GM13977 (cell line): ENCODE measurements around the gene CCNB2.
"Not testable (repeated sequence)": the region's sequence is repeated elsewhere in the genome, so short reads cannot be mapped to it uniquely, and the experiment has no call there.

ENCODE experiments used
- DNase-seq: peaks from one replicate; pipeline ENCODE4 v3.0.0; 2012; ENCODE audit warnings: low spot score
- in situ Hi-C: fragments of 300-500 bp; cut with MboI; formaldehyde crosslinking; loops from one replicate; pipeline ENCODE4 v1.12.0; 2022; ENCODE audit warnings: low sequenced_read_pairs, low pct_unique_long_range_greater_than_20kb, mixed read lengths, inconsistent platforms; ENCODE audit not compliant: unreplicated experiment
- TF ChIP-seq, protein P1 (sequence below): IDR thresholded peaks from 2 replicates; pipeline ENCODE4 v1.5.1; 2012; ENCODE audit warnings: mild to moderate bottlenecking, control low read depth; ENCODE audit not compliant: insufficient read depth; ENCODE audit errors: extremely low read depth, missing control alignments

Gene CCNB2

DNA sequence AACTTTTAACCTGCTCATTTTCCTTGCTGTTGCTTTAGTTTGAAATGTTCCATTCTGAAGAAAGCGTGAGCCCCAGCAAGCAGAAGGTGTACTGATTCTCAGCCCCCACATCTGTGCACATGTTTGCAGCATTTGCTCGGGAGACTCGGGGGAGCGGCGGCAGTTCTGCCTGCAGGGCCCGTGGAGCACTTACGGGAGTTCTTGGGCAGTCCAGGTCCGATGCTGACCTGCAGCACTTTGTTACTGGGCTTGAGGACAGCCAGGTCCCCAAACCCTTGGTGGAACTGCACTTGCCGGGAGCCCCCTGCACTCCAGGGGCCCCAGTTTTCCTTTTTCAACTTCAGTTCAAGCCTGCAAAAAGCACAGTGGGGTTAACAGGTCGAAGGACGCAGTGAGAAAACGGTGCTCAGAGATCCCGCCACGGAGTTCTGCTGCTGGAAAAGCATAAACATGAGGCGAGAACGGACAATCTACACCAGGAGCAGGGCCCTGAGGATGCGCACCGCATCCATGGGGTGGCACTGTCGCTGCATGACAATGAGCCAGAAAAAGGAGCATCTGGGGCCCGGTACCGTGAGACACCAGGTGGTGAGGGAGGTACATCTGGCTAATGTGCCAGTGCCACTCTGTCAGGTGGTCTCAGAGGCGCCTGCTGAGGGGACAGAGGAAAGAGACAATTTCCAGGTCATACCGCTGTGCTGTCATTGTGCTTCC is 56.1 kb downstream of the CCNB2 start:
- TF ChIP-seq, protein P1, sequence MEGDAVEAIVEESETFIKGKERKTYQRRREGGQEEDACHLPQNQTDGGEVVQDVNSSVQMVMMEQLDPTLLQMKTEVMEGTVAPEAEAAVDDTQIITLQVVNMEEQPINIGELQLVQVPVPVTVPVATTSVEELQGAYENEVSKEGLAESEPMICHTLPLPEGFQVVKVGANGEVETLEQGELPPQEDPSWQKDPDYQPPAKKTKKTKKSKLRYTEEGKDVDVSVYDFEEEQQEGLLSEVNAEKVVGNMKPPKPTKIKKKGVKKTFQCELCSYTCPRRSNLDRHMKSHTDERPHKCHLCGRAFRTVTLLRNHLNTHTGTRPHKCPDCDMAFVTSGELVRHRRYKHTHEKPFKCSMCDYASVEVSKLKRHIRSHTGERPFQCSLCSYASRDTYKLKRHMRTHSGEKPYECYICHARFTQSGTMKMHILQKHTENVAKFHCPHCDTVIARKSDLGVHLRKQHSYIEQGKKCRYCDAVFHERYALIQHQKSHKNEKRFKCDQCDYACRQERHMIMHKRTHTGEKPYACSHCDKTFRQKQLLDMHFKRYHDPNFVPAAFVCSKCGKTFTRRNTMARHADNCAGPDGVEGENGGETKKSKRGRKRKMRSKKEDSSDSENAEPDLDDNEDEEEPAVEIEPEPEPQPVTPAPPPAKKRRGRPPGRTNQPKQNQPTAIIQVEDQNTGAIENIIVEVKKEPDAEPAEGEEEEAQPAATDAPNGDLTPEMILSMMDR = peak; percentile 30
- in situ Hi-C loops = no loop called here
- DNase-seq = no peak

DNA sequence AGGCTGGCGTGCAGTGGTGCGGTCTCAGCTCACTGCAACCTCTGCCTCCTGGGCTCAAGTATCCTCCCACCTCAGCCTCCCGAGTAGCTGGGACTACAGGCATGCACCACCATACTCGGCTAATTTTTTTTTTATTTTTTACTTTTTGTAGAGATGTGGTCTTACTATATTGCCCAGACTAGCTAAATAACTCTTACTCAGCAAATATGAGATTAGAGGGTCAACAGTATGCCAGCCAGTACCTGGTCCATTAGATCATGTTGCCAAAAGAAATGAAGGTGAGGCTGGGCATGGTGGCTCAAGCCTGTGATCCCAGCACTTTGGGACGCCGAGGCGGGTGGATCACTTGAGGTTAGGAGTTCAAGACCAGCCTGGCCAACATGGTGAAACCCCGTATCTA is 57.1 kb downstream of the CCNB2 start:
- in situ Hi-C loops, DNase-seq: not testable (repeated sequence)

DNA sequence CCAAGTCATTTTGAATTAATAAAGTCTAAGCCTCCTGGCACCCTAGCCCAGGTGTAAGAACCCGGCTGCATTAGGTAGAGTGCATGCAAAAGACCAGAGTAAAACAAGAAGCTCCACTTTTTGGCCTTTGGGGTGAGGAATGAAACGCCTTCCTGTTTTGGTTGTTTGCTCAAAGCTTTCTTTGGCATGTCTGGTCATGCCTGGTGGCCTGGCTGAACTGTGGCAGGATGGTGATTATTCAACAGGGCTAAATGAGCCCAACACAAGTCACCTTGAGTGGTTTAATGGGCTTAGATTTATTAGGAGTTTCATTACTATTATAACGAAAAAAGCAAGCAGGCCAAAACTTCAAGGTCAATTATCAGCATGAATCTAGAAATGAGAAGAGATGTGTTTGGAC is 60.8 kb downstream of the CCNB2 start:
- peak; percentile 28 for DNase-seq
- TF ChIP-seq, protein P1 = no peak
- in situ Hi-C loops = no loop called here

DNA sequence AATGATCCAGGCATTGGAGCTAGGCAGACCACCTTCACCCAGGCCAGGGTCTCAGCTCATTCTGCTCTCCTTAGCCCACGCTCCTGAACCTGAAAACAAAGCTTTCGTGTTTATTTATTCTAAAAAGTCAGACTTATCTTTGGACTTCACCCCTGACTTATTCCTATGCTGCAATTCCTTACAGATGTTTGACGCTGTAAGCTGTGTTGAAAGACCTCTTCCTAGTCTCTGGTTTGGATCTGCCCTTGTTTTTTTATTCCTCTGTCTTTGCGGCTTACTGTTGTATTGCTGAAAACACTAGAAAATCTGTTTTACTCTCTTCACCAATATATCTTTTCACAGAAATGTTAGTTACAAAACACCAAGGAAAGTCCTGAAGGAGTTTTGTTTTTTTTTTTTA is 61.2 kb downstream of the CCNB2 start:
- no peak for DNase-seq
- in situ Hi-C loops = no loop called here
- TF ChIP-seq, protein P1 = no peak

DNA sequence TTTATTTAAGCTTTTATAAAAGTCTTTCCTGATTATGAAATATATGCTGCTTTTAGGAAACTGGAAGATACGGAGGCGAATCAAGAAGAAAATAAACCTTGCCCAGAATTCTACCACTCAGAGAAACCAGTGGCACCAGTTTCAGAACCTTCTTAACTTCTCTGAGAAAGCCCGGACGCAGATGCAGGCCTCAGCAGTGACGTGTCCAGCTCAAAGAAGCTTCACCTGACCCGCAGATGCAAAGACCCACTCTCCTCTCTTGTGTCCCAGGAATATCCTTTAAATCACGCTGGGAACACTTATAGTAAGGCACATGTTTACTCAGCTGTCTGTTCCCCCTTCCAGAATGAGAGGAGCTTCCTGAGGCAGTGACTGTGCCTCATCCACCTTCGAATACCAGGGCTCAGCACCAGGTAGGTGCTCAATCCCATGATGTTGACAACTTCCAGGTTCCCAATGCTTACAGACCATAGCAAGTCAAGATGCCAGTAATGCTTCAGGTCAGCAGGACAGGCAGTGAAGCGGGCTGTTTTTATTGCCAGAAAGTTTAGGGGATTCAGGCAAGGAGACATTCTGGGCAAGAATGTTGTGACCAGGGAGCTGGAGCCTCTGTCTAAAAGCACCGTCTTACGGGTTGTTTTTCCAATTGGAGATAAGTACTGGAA is 61.8 kb downstream of the CCNB2 start:
- DNase-seq = no peak
- in situ Hi-C loops = no loop called here

DNA sequence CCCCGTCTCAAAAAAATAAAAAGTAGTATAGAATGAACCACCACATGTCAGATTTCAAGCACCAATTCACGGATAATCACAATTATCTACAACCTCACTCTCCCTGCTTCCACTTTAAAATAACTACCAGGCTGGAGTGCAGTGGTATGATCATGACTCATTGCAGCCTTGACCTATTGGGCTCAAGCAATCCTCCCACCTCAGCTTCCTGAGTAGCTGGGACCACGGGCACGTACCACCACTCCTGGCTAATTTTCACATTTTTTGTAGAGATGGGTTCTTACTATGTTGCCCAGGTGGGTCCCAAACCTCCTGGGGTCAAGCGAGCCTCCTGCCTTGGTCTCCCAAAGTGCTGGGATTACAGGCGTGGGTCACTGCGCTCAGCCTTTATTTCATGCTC is 63.6 kb downstream of the CCNB2 start:
- no peak for DNase-seq
- TF ChIP-seq, protein P1 = no peak
- in situ Hi-C loops = no loop called here

More for the DNA sequence above, 61.8 kb downstream of the CCNB2 start:
- TF ChIP-seq, protein P1 = no peak

DNA sequence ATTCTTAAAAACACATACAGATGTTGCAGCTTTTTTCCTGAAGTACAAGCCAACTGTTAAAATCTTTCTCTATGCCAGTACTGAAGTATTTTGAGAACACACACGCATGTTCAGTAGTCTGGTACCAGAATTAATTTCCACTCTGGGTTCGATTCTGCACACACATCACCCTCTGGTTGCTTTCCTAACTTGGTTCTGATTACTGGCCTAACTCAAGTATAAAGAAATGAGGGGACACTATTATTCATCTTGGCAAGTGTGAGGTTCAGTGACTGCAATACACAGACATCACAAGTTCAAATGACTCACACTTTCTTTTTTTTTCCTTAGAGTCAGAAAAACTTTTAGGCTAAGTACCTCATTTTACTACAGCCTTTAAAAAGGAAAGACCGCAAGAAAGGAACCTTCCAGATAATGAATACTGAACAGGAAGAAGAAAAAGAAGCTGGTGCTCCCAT is 64.3 kb downstream of the CCNB2 start:
- in situ Hi-C loops = no loop called here
- DNase-seq = no peak
- TF ChIP-seq, protein P1 = no peak
